Hepatocyte (in vitro differentiated cells): ENCODE measurements around the gene CENPP.

Experiments used
- EZH2 ChIP-seq: fragments of 200-600 bp; sonication (generic); IDR thresholded peaks from 2 replicates; pipeline ENCODE4 v1.6.1; 2016; ENCODE audit warnings: antibody characterized with exemption, mild to moderate bottlenecking, borderline replicate concordance
- TF ChIP-seq, protein P1 (sequence below): fragments of 200-600 bp; sonication (generic); IDR thresholded peaks from 2 replicates; pipeline ENCODE4 v1.5.1; 2016; ENCODE audit warnings: antibody characterized with exemption, mild to moderate bottlenecking; ENCODE audit not compliant: poor library complexity

DNA sequence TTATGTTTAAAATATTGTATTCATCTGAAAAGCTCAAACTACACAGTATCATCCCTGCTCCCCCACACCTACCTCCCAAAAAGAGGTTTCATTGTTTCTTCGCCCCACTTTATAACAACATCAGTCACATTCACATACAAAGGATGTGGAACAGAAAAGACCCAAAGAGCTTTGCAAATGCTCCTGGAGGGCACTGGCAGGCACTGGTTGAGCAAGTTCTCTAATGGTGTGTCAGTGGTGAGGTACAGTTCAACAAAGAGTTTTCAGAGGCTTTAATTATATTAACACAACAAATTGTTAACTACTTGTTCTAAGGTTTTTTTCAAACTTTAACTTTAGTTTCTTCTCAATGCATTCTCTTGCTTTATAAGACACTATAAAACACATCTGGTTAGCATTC lies 264.2 kb downstream of the CENPP start:
- TF ChIP-seq EZH2, result no peak
- TF ChIP-seq, protein P1, sequence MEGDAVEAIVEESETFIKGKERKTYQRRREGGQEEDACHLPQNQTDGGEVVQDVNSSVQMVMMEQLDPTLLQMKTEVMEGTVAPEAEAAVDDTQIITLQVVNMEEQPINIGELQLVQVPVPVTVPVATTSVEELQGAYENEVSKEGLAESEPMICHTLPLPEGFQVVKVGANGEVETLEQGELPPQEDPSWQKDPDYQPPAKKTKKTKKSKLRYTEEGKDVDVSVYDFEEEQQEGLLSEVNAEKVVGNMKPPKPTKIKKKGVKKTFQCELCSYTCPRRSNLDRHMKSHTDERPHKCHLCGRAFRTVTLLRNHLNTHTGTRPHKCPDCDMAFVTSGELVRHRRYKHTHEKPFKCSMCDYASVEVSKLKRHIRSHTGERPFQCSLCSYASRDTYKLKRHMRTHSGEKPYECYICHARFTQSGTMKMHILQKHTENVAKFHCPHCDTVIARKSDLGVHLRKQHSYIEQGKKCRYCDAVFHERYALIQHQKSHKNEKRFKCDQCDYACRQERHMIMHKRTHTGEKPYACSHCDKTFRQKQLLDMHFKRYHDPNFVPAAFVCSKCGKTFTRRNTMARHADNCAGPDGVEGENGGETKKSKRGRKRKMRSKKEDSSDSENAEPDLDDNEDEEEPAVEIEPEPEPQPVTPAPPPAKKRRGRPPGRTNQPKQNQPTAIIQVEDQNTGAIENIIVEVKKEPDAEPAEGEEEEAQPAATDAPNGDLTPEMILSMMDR, result no peak
